Activated naive CD4-positive, alpha-beta T cell treated with anti-CD3 and anti-CD28 coated beads for 36 hours (primary cell): Measurements from ENCODE around the gene DAP3. TPM values are rescaled to one million over a fixed set of nuclear protein-coding genes. Genes with fewer than 3 reads are reported as not detected.
"Not testable (repeated sequence)": the region's sequence is repeated elsewhere in the genome, so short reads cannot be mapped to it uniquely, and the experiment has no call there.

Source experiments
- CTCF ChIA-PET: fragments of 350-600 bp; sonication (Branson Sonifier 250); formaldehyde crosslinking; loops from one replicate; lab custom pipeline; 2021; ENCODE audit warnings: antibody characterized with exemption; lab: Charles Lee
- DNase-seq: peaks from one replicate; pipeline ENCODE4 v3.0.0-alpha.2; 2020
- H3K27ac Mint-ChIP-seq: one replicate; pipeline ENCODE4 v1.8.0; 2021; ENCODE audit warnings: mild to moderate bottlenecking, mixed read lengths
- H3K27me3 Mint-ChIP-seq: one replicate; pipeline ENCODE4 v1.8.0; 2021; ENCODE audit warnings: low read depth, mixed read lengths
- H3K36me3 Mint-ChIP-seq: one replicate; pipeline ENCODE4 v1.8.0; 2021; ENCODE audit warnings: low read depth, mixed read lengths
- H3K4me1 Mint-ChIP-seq: one replicate; pipeline ENCODE4 v1.8.0; 2021; ENCODE audit warnings: low read depth, mixed read lengths
- H3K4me3 Mint-ChIP-seq: one replicate; pipeline ENCODE4 v1.8.0; 2021; ENCODE audit warnings: mild to moderate bottlenecking, moderate library complexity, mixed read lengths
- H3K9me3 Mint-ChIP-seq: one replicate; pipeline ENCODE4 v1.8.0; 2021; ENCODE audit warnings: mixed read lengths
- intact Hi-C: fragments of 100-400 bp; cut with micrococcal nuclease; formaldehyde crosslinking; loops from one replicate; pipeline ENCODE4 v1.15.1; 2023
- total RNA-seq, 2 experiments: library from RNA; stranded (reverse); gene quantifications; one replicate each; pipeline ENCODE4 v1.2.3, GENCODE V29; 2021

Gene DAP3
- total RNA-seq, 2 experiments from 2014 or later, result 137 to 141 TPM

DNA sequence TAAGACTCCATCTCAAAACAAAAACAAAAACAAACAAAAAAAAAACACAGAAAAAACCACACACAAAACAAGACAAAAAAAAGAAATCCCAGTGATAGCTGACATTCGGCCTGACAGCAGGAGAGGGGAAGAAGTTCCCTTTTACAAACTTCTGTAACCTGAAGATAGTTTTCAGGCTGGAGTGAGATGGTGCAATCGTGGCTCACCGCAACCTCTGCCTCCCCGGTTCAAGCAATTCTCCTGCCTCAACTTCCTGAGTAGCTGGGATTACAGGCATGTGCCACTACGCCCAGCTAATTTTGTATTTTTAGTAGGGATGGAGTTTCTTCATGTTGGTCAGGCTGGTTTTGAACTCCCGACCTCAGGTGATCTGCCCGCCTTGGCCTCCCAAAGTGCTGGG lies 75.1 kb downstream of the DAP3 start:
- H3K4me1 Mint-ChIP-seq, H3K27ac Mint-ChIP-seq, H3K9me3 Mint-ChIP-seq, DNase-seq, H3K27me3 Mint-ChIP-seq, intact Hi-C loops, H3K4me3 Mint-ChIP-seq: not testable (repeated sequence)
- CTCF ChIA-PET, result interaction anchor here (0.5 kb wide), 1 partner anchor 10 kb away, joined by 3 read pairs; no protein-coding TSS in a partner anchor
- peaks cover 25% of the 10 kb centered on the region for H3K36me3 Mint-ChIP-seq

DNA sequence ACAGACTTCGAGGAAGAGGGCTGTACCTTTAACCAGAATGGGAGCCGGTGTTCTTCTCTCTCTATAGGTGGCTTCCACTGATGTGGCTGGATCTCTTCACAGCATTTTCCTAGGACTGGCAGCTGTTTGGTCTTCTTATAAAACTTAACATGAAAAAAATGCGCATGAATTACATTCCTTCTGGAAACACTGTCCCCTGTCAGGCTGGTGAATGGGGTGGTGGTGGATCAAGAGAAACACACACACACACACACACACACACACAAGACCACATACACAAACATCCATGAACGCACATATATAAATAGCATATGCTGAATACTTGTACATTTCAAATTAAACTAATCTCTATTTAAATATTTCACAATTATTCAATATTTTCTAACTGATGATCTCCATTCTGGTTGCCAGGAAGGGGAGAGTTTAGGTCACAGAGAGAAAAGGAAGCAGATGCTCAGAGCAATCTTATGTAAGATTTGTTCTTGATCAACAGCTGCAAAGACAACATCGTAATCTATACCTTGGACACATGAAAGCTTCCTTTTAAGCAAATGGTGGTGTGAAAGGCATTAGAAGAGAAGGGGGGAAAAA lies 78.6 kb downstream of the DAP3 start:
- intact Hi-C loops, H3K4me1 Mint-ChIP-seq, H3K9me3 Mint-ChIP-seq, H3K4me3 Mint-ChIP-seq, DNase-seq, H3K27ac Mint-ChIP-seq, CTCF ChIA-PET, H3K27me3 Mint-ChIP-seq: not testable (repeated sequence)
- peaks cover 17% of the 10 kb centered on the region for H3K36me3 Mint-ChIP-seq

DNA sequence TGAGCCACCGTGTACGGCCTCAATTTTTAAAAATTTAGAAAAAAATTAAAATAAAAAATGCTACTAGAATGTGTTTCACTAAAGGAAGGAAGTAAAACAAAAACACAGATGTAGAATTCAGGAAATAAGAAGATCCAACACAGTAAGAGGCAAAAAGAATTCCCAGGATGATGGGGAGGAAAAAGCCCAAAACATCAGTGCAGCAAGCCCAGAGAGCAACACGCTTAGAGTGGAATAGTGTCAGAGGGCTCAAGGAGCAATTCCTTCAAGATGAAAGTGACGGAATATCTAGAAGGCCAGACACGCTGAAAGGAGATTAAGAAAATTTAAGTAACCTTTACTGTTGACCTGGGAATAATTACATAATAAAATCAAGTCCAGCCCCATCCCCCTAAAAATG lies 80.4 kb downstream of the DAP3 start:
- H3K4me1 Mint-ChIP-seq, result peaks cover 3% of the 10 kb centered on the region
- no peak overlapping the region for H3K27ac Mint-ChIP-seq
- CTCF ChIA-PET, result no interaction called here
- DNase-seq, result no peak
- no peaks in the 10 kb centered on the region for H3K9me3 Mint-ChIP-seq
- intact Hi-C loops, result no loop called here
- H3K27me3 Mint-ChIP-seq, result no peaks in the 10 kb centered on the region
- H3K4me3 Mint-ChIP-seq, result no peak overlapping the region
- H3K36me3 Mint-ChIP-seq, result peaks cover 15% of the 10 kb centered on the region

DNA sequence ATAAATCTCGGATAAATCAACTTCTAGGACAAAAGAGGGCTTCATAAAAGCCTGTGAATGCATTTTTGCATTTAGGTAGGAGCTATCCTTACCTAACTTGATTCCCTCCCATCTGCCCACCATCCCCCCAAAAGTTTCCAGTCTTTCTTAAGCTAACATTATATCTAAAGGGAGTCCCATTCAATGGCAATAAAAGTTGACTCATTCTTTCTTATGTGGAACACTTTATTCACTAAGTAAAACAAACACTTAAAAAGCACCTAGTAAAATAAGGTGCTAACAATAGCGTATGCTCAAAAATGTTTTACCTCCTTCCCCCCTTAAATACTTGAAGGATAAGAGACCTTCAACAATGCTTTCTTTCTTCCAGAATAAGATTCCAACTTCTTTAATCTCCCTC lies 84.3 kb downstream of the DAP3 start:
- H3K4me1 Mint-ChIP-seq, result peaks cover 12% of the 10 kb centered on the region
- intact Hi-C loops, result loop anchor here (10.0 kb wide), 1 partner anchor 52 kb away; no protein-coding TSS in a partner anchor
- no peak overlapping the region for H3K27ac Mint-ChIP-seq
- peaks cover 22% of the 10 kb centered on the region for H3K36me3 Mint-ChIP-seq
- H3K4me3 Mint-ChIP-seq, result no peak overlapping the region
- no peak for DNase-seq
- CTCF ChIA-PET, result no interaction called here
- no peaks in the 10 kb centered on the region for H3K27me3 Mint-ChIP-seq
- H3K9me3 Mint-ChIP-seq, result no peaks in the 10 kb centered on the region

DNA sequence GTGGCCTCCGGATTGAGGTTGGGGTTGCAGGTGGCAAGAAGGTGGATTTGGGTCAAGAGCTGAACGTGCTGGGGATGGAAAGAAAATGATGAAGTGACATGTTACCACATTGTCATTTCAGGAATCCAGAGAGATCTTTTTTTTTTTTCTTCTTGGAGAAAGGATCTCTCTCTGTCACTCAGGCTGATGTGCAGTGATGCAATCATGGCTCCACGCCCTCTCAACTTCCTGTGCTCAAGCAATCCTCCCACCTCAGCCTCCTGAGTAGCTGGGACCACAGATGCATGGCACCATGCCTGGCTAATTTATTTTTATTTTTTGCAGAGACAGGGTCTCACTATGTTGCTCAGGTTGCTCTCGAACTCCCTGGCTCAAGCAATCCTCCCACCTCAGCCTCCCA lies 87.5 kb downstream of the DAP3 start:
- intact Hi-C loops, result loop anchor here (10.0 kb wide), 1 partner anchor 48 kb away; no protein-coding TSS in a partner anchor
- Mint-ChIP-seq H3K27ac (peak overlapping the region; percentile 50), H3K36me3 (peaks cover 29% of the 10 kb centered on the region), H3K27me3 (no peaks in the 10 kb centered on the region), H3K4me1 (peaks cover 12% of the 10 kb centered on the region), H3K9me3 (no peaks in the 10 kb centered on the region), H3K4me3 (no peak overlapping the region)
- CTCF ChIA-PET, result interaction anchor here (0.7 to 1.0 kb wide), 2 partner anchors 66 to 534 kb away, joined by 3 read pairs; no protein-coding TSS in a partner anchor
- peak; percentile 30 for DNase-seq

DNA sequence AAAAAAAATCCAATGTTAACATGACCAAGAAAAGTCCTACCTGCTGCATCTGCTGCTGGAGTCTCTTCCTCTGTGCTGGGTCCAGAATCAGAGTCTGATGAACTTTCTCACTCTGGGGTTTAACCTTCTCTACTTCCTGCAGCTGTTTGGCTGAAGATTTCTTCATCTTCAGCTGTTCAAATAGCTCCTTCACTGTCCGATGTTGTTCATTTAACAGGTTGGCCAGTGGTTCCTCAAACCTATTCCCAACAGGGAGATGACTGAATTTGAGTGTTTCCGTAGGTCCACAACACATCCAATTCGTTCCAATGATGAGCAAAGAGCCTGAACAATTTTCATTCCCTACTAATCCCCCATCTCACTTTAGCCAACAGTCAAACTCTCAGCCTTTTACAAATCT lies 88.7 kb downstream of the DAP3 start:
- peaks cover 28% of the 10 kb centered on the region for H3K36me3 Mint-ChIP-seq
- H3K27ac Mint-ChIP-seq, result no peak overlapping the region
- peaks cover 12% of the 10 kb centered on the region for H3K4me1 Mint-ChIP-seq
- no peak overlapping the region for H3K4me3 Mint-ChIP-seq
- CTCF ChIA-PET, result interaction anchor here (0.6 to 1.0 kb wide), 2 partner anchors 67 to 310 kb away, joined by 3 read pairs; no protein-coding TSS in a partner anchor
- intact Hi-C loops, result loop anchor here (10.0 kb wide), 1 partner anchor 47 kb away; no protein-coding TSS in a partner anchor
- H3K9me3 Mint-ChIP-seq, result no peaks in the 10 kb centered on the region
- no peak for DNase-seq
- H3K27me3 Mint-ChIP-seq, result no peaks in the 10 kb centered on the region

Other genes starting within 250 kb of the DAP3 start
- gene ASH1L, start 126.3 kb upstream of the DAP3 start, total RNA-seq, result 10 to 100 TPM; 27.4 to 27.5 TPM
- gene MSTO1, start 78.9 kb upstream of the DAP3 start, total RNA-seq, result 10 to 100 TPM; 58.6 to 63.1 TPM
- 10 to 100 TPM; 54.8 to 59.5 TPM for gene YY1AP1, start 317 bp upstream of the DAP3 start, total RNA-seq
- gene GON4L, start 168.1 kb downstream of the DAP3 start, total RNA-seq, result 10 to 100 TPM; 36.6 to 37.1 TPM
- gene SYT11, start 170.5 kb downstream of the DAP3 start, total RNA-seq, result 1 to 10 TPM; 6.3 to 7.0 TPM
- gene RIT1, start 222.3 kb downstream of the DAP3 start, total RNA-seq, result 10 to 100 TPM; 17.1 to 21.3 TPM
- gene KHDC4, start 245.3 kb downstream of the DAP3 start, total RNA-seq, result 10 to 100 TPM; 82.3 to 87.2 TPM